GM18511 (cell line): Measurements from ENCODE around the gene ABCC3.

Experiments
- ATAC-seq: cut with Tn5 transposase; IDR thresholded peaks from one replicate; pipeline ENCODE4 v1.9.1; 2021; ENCODE audit warnings: mild to moderate bottlenecking, moderate library complexity; ENCODE audit not compliant: unreplicated experiment

ABCC3 gene

GRCh38 chr17:50634224-50634914 is at the start of gene ABCC3:
Gene ABCC3 (plus strand): TSS chr17:50634881. CDS start chr17:50634937, 56 bp downstream.
- no peak for ATAC-seq

- no peak for ATAC-seq
Observed at GRCh38 chr17:50585346-50585745, 49.3 kb upstream of the ABCC3 start.

- ATAC-seq, result no peak
Observed at GRCh38 chr17:50585891-50586290, 48.8 kb upstream of the ABCC3 start.

- no peak for ATAC-seq
Observed at GRCh38 chr17:50586421-50587247, 48.0 kb upstream of the ABCC3 start.

GRCh38 chr17:50587571-50587970 is 47.1 kb upstream of the ABCC3 start:
- no peak for ATAC-seq

- no peak for ATAC-seq
Observed at GRCh38 chr17:50588391-50589049, 46.2 kb upstream of the ABCC3 start.

GRCh38 chr17:50589095-50589705 is 45.5 kb upstream of the ABCC3 start:
- no peak for ATAC-seq

- no peak for ATAC-seq
Observed at GRCh38 chr17:50590946-50591737, 43.5 kb upstream of the ABCC3 start.

- no peak for ATAC-seq
Observed at GRCh38 chr17:50593321-50593720, 41.4 kb upstream of the ABCC3 start.

GRCh38 chr17:50594128-50594823 is 40.4 kb upstream of the ABCC3 start:
- no peak for ATAC-seq

- no peak for ATAC-seq
Observed at GRCh38 chr17:50594892-50595291, 39.8 kb upstream of the ABCC3 start.

GRCh38 chr17:50596191-50597037 is 38.3 kb upstream of the ABCC3 start:
- ATAC-seq, result no peak

GRCh38 chr17:50598487-50598886 is 36.2 kb upstream of the ABCC3 start:
- ATAC-seq, result no peak

- ATAC-seq, result no peak
Observed at GRCh38 chr17:50599606-50600005, 35.1 kb upstream of the ABCC3 start.

GRCh38 chr17:50601823-50602375 is 32.8 kb upstream of the ABCC3 start:
- no peak for ATAC-seq

GRCh38 chr17:50602836-50603235 is 31.8 kb upstream of the ABCC3 start:
- ATAC-seq, result no peak

GRCh38 chr17:50603340-50603739 is 31.3 kb upstream of the ABCC3 start:
- ATAC-seq, result no peak

- ATAC-seq, result no peak
Observed at GRCh38 chr17:50604513-50604912, 30.2 kb upstream of the ABCC3 start.

- no peak for ATAC-seq
Observed at GRCh38 chr17:50605429-50605828, 29.3 kb upstream of the ABCC3 start.
